ENCODE measurements around the gene LRRC36.

DNA sequence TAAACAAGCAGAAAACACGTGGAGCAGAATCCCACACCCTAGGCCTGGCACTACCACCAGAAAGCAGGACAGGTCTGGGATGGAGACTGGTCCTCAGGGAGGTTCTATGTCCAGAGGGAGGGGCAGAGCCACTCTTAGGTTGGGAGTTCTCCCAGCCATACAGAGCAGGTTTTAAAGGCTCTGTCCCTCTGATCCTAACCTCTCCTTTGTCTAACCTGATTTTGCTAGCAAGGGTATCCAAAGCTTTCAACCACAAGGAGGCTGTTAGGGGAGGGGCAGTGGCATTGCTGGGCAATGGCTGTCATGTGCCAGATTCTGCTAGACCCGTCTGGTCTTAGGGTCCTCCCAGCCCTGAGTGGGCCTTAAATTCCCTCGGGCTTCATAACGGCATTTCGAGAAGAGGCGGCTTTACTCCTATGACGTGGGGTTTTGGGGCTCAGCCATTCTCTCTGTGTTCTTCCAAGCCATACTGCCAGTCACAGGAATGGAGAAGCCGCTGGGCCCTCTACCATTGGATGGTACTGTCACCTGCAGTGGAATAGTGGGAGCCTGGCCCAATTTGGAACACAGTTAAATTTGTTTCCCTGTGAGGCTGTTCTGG lies 61.0 kb downstream of the LRRC36 start:
- TF ChIP-seq POLR2A (IDR thresholded peaks at IDR 0.05) (no peak), CTCF (IDR thresholded peaks at IDR 0.05) (no peak)
